ENCODE results near the gene WIZ.

The WIZ gene, protein sequence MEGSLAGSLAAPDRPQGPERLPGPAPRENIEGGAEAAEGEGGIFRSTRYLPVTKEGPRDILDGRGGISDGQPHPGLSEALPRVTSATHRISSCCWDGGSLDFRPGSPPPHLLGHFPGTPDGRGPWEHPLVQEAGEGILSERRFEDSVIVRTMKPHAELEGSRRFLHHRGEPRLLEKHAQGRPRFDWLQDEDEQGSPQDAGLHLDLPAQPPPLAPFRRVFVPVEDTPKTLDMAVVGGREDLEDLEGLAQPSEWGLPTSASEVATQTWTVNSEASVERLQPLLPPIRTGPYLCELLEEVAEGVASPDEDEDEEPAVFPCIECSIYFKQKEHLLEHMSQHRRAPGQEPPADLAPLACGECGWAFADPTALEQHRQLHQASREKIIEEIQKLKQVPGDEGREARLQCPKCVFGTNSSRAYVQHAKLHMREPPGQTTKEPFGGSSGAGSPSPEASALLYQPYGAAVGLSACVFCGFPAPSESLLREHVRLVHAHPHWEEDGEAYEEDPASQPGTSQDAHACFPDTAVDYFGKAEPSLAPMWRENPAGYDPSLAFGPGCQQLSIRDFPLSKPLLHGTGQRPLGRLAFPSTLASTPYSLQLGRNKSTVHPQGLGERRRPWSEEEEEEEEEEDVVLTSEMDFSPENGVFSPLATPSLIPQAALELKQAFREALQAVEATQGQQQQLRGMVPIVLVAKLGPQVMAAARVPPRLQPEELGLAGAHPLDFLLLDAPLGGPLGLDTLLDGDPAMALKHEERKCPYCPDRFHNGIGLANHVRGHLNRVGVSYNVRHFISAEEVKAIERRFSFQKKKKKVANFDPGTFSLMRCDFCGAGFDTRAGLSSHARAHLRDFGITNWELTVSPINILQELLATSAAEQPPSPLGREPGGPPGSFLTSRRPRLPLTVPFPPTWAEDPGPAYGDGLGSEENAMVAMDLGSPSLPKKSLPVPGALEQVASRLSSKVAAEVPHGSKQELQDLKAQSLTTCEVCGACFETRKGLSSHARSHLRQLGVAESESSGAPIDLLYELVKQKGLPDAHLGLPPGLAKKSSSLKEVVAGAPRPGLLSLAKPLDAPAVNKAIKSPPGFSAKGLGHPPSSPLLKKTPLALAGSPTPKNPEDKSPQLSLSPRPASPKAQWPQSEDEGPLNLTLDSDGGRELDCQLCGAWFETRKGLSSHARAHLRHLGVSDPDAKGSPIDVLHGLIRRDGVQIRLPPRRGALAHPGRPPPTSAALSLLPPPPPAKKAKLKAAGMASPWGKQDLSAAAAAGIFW (N-terminal part only)

DNA sequence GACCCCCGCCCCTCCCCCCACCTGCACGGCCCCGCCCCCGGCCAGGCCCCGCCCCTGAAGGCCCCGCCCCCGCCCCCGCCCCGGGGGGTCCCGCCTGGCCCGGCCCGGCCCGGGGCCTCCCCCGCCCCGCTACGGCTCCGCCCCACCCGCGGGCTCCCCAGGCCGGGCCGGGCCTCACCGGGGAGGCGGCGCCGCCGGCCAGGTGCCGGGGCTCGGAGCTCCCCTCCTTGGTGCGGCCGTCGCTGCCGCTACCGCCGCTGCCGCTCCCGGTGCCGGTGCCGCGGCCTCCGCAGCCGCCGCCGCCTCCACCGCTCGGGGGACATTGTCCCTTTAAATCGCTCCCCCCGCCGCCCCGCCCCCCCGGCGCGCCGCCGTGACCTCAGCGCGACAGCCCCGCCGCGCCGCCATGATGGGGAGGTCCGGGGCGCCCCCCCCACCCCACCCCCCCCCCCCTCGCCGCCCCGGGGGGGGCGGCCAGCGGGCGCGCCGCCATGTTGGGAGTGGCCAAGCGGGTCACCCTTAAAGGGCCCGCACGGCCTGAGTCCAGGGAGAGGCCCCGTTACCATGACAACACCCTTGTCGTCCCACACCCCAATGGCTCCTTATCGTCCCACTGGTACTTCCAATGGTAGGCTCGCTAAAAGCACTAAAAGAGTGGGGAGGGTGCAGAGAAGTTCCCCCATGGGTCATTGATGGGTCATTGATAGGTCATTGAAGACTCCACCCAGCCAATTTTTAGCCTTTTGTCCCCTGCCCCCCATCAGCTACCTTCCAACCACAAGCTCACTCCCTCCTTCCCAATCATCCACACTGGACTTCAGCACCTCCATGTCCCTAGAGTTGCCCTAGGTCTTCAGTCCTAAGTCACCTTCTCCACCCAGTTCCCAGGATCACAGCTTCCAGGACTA lies at the start of gene WIZ:
TSS of gene WIZ (minus strand) at position 337 of the 908 bp plus-strand sequence. CDS start 1,649 bp downstream, outside the sequence.
- H3K4me3 ChIP-seq (ENCODE audit: control insufficient read depth, low read depth, low read length) = peak within 1 kb of the TSS; percentile 58
- TF ChIP-seq, protein P1, sequence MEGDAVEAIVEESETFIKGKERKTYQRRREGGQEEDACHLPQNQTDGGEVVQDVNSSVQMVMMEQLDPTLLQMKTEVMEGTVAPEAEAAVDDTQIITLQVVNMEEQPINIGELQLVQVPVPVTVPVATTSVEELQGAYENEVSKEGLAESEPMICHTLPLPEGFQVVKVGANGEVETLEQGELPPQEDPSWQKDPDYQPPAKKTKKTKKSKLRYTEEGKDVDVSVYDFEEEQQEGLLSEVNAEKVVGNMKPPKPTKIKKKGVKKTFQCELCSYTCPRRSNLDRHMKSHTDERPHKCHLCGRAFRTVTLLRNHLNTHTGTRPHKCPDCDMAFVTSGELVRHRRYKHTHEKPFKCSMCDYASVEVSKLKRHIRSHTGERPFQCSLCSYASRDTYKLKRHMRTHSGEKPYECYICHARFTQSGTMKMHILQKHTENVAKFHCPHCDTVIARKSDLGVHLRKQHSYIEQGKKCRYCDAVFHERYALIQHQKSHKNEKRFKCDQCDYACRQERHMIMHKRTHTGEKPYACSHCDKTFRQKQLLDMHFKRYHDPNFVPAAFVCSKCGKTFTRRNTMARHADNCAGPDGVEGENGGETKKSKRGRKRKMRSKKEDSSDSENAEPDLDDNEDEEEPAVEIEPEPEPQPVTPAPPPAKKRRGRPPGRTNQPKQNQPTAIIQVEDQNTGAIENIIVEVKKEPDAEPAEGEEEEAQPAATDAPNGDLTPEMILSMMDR (IDR thresholded peaks at IDR 0.05; ENCODE audit: control insufficient read depth, insufficient read depth, low read depth, low read length, missing control alignments) = no peak
- no peak for DNase-seq (ENCODE audit: low read depth)

GRCh38 chr19:15498910-15499309 lies 49.2 kb upstream of the WIZ start:
- no peak overlapping the region for H3K4me3 ChIP-seq (ENCODE audit: control insufficient read depth, low read depth, low read length)
- DNase-seq (ENCODE audit: low read depth) = no peak
- TF ChIP-seq, protein P1 (IDR thresholded peaks at IDR 0.05; ENCODE audit: control insufficient read depth, insufficient read depth, low read depth, low read length, missing control alignments) = no peak

GRCh38 chr19:15498156-15498858 lies 48.6 kb upstream of the WIZ start:
- DNase-seq (ENCODE audit: low read depth) = no peak
- TF ChIP-seq, protein P1 (IDR thresholded peaks at IDR 0.05; ENCODE audit: control insufficient read depth, insufficient read depth, low read depth, low read length, missing control alignments) = no peak
- H3K4me3 ChIP-seq (ENCODE audit: control insufficient read depth, low read depth, low read length) = no peak overlapping the region

- H3K4me3 ChIP-seq (ENCODE audit: control insufficient read depth, low read depth, low read length) = no peak overlapping the region
- TF ChIP-seq, protein P1 (IDR thresholded peaks at IDR 0.05; ENCODE audit: control insufficient read depth, insufficient read depth, low read depth, low read length, missing control alignments) = no peak
- no peak for DNase-seq (ENCODE audit: low read depth)
These were observed 45.4 kb upstream of the WIZ start for GRCh38 chr19:15495151-15495550.

- no peak for DNase-seq (ENCODE audit: low read depth)
- H3K4me3 ChIP-seq (ENCODE audit: control insufficient read depth, low read depth, low read length) = no peak overlapping the region
- TF ChIP-seq, protein P1 (IDR thresholded peaks at IDR 0.05; ENCODE audit: control insufficient read depth, insufficient read depth, low read depth, low read length, missing control alignments) = no peak
These were observed 38.9 kb upstream of the WIZ start for GRCh38 chr19:15488489-15489226.
